Endothelial cell (in vitro differentiated cells): ENCODE measurements around the gene RPS6KA2. TPM values are rescaled to one million over a fixed set of nuclear protein-coding genes. Genes with fewer than 3 reads are reported as not detected.

Experiments used
- DNase-seq: peaks from one replicate; pipeline ENCODE4 v3.0.0; 2021; ENCODE audit warnings: low spot score
- H3K27ac Mint-ChIP-seq: one replicate; pipeline ENCODE4 v1.8.0; 2021; ENCODE audit warnings: mixed read lengths, inconsistent platforms; ENCODE audit not compliant: unreplicated experiment
- H3K27me3 Mint-ChIP-seq: one replicate; pipeline ENCODE4 v1.8.0; 2021; ENCODE audit warnings: mild to moderate bottlenecking, moderate library complexity, mixed read lengths, inconsistent platforms; ENCODE audit not compliant: unreplicated experiment
- H3K36me3 Mint-ChIP-seq: one replicate; pipeline ENCODE4 v1.8.0; 2021; ENCODE audit warnings: mild to moderate bottlenecking, low read depth, mixed read lengths, inconsistent platforms; ENCODE audit not compliant: unreplicated experiment
- H3K4me1 Mint-ChIP-seq: one replicate; pipeline ENCODE4 v1.8.0; 2021; ENCODE audit warnings: mild to moderate bottlenecking, mixed read lengths, inconsistent platforms; ENCODE audit not compliant: unreplicated experiment
- H3K4me3 Mint-ChIP-seq: one replicate; pipeline ENCODE4 v1.8.0; 2021; ENCODE audit warnings: mild to moderate bottlenecking, mixed read lengths, inconsistent platforms; ENCODE audit not compliant: unreplicated experiment
- H3K9me3 Mint-ChIP-seq: one replicate; pipeline ENCODE4 v1.8.0; 2021; ENCODE audit warnings: mixed read lengths, inconsistent platforms; ENCODE audit not compliant: unreplicated experiment
- CTCF ChIP-seq: fragments of 200-600 bp; sonication (generic); IDR thresholded peaks from one replicate; pipeline ENCODE4 v1.5.0; 2021; ENCODE audit warnings: antibody characterized with exemption; ENCODE audit not compliant: unreplicated experiment
- total RNA-seq: library from RNA; stranded (reverse); fragmentation: NEBNext Ultra II Directional; extraction: Animal tissue kit (Norgen Biotek cat#: 25700); gene quantifications from one replicate; pipeline ENCODE4 v1.2.1, GENCODE V29; 2021; ENCODE audit not compliant: unreplicated experiment

RPS6KA2 gene
- total RNA-seq, 1 donor from 2014 or later = 105 TPM

GRCh38 chr6:166546653-166547052 lies 80.4 kb downstream of the RPS6KA2 start:
- no peak for TF ChIP-seq CTCF
- H3K9me3 Mint-ChIP-seq = no peaks in the 10 kb centered on the region
- peaks cover 26% of the 10 kb centered on the region for H3K4me1 Mint-ChIP-seq
- peaks cover 3% of the 10 kb centered on the region for H3K27me3 Mint-ChIP-seq
- H3K4me3 Mint-ChIP-seq = no peak overlapping the region
- peaks cover 30% of the 10 kb centered on the region for H3K36me3 Mint-ChIP-seq
- H3K27ac Mint-ChIP-seq = no peak overlapping the region
- no peak for DNase-seq

GRCh38 chr6:166545156-166546034 lies 81.7 kb downstream of the RPS6KA2 start:
- Mint-ChIP-seq H3K4me1 (peaks cover 34% of the 10 kb centered on the region), H3K27me3 (peaks cover 10% of the 10 kb centered on the region), H3K36me3 (peaks cover 33% of the 10 kb centered on the region), H3K9me3 (no peaks in the 10 kb centered on the region), H3K27ac (no peak overlapping the region), H3K4me3 (peak overlapping the region; percentile 9)
- TF ChIP-seq CTCF = no peak
- no peak for DNase-seq

GRCh38 chr6:166544296-166544605 lies 82.8 kb downstream of the RPS6KA2 start:
- no peak for TF ChIP-seq CTCF
- DNase-seq = no peak
- Mint-ChIP-seq H3K4me1 (peaks cover 44% of the 10 kb centered on the region), H3K27me3 (peaks cover 12% of the 10 kb centered on the region), H3K9me3 (no peaks in the 10 kb centered on the region), H3K4me3 (no peak overlapping the region), H3K27ac (no peak overlapping the region), H3K36me3 (peaks cover 33% of the 10 kb centered on the region)

GRCh38 chr6:166543603-166544295 lies 83.3 kb downstream of the RPS6KA2 start:
- Mint-ChIP-seq H3K9me3 (no peaks in the 10 kb centered on the region), H3K27me3 (peaks cover 12% of the 10 kb centered on the region), H3K4me1 (peaks cover 44% of the 10 kb centered on the region), H3K27ac (peak overlapping the region; percentile 17), H3K4me3 (peak overlapping the region; percentile 2), H3K36me3 (peaks cover 33% of the 10 kb centered on the region)
- no peak for TF ChIP-seq CTCF
- no peak for DNase-seq

GRCh38 chr6:166542580-166542912 lies 84.5 kb downstream of the RPS6KA2 start:
- no peak for DNase-seq
- Mint-ChIP-seq H3K4me1 (peaks cover 44% of the 10 kb centered on the region), H3K9me3 (no peaks in the 10 kb centered on the region), H3K36me3 (peaks cover 33% of the 10 kb centered on the region), H3K27me3 (peaks cover 12% of the 10 kb centered on the region), H3K4me3 (no peak overlapping the region), H3K27ac (no peak overlapping the region)
- TF ChIP-seq CTCF = no peak
